HepG2 (cell line): ENCODE results near the gene UBL3. TPM values are rescaled to one million over a fixed set of nuclear protein-coding genes. Genes with fewer than 3 reads are reported as not detected.

Source experiments
- ATAC-seq: fragments of 200-7000 bp; cut with Tn5 transposase; 3 replicates; pipeline ENCODE4 v1.9.1; 2020; ENCODE audit warnings: mild to moderate bottlenecking, moderate library complexity
- BruUV-seq: library from RNA; stranded (reverse); fragments of 400-500 nt; replicated peaks from 2 replicates; lab custom pipeline; 2021; lab: Mats Ljungman, UMichigan
- CTCF ChIA-PET: fragments of 300-600 bp; formaldehyde crosslinking; extraction: SDS; loops from one replicate; lab custom pipeline; 2021; ENCODE audit warnings: low total read pairs, inconsistent platforms, low intra/inter-chr PET ratio; lab: Yijun Ruan, JAX
- POLR2A ChIA-PET: fragments of 350-600 bp; sonication (Branson Sonifier 250); formaldehyde crosslinking; loops from one replicate; lab custom pipeline; 2020; ENCODE audit warnings: antibody characterized with exemption, inconsistent platforms; lab: Yijun Ruan, JAX
- DNase-seq: peaks from one replicate; pipeline ENCODE4 v3.0.0-alpha.2; 2015; ENCODE audit warnings: low spot score
- FAIRE-seq: peaks from 3 replicates; lab custom pipeline; 2011; peaks lifted over from hg19 to GRCh38; lab: Jason Lieb, UNC
- H2AFZ ChIP-seq: one replicate; pipeline ENCODE4 v1.6.1; 2011; ENCODE audit warnings: low read length, inconsistent platforms
- H3K27ac ChIP-seq: fragments of 300-600 bp; 3 replicates; pipeline ENCODE4 v1.8.0; 2011; ENCODE audit warnings: mixed run types, mild to moderate bottlenecking, mixed read lengths, low read length, inconsistent platforms; ENCODE audit not compliant: insufficient read depth; ENCODE audit errors: extremely low read length
- H3K27me3 ChIP-seq, 2 experiments: fragments of 200-600 bp in 1 of 2; 2 replicates in 1 of 2; 3 replicates in 1 of 2; pipeline versions ENCODE4 v1.6.0 to v1.8.0; 2011; ENCODE audit warnings: low read length in 2 of 2, mild to moderate bottlenecking in 2 of 2, moderate library complexity in 2 of 2, inconsistent platforms in 1 of 2; ENCODE audit not compliant: insufficient read depth in 2 of 2, control insufficient read depth in 1 of 2
- H3K36me3 ChIP-seq, 2 experiments: fragments of 200-600 bp in 1 of 2; replicated peaks in 1 of 2; 2 replicates in 1 of 2; 3 replicates in 1 of 2; pipeline versions ENCODE4 v1.5.1 to v1.8.0; 2011; ENCODE audit warnings: low read length in 2 of 2, inconsistent platforms in 1 of 2; ENCODE audit not compliant: insufficient read depth in 2 of 2, control insufficient read depth in 1 of 2
- H3K4me1 ChIP-seq: 2 replicates; pipeline ENCODE4 v1.5.1; 2012; ENCODE audit warnings: low read length, inconsistent platforms; ENCODE audit not compliant: insufficient read depth
- H3K4me2 ChIP-seq: 2 replicates; pipeline ENCODE4 v1.6.0; 2011; ENCODE audit warnings: low read depth, low read length, inconsistent platforms
- H3K4me3 ChIP-seq, 3 experiments: fragments of 200-600 bp in 1 of 3; sonication (generic), shearing (Covaris generic) in 1 of 3; replicated peaks in 1 of 3; 2 replicates each; pipeline ENCODE4 v1.5.1; 2011 to 2016; ENCODE audit warnings: low read length in 3 of 3, inconsistent platforms in 2 of 3, low read depth in 2 of 3, mild to moderate bottlenecking in 2 of 3, control low read depth in 1 of 3, mixed read lengths in 1 of 3; ENCODE audit not compliant: insufficient read depth in 1 of 3
- H3K79me2 ChIP-seq: one replicate; pipeline ENCODE4 v1.6.1; 2011; ENCODE audit warnings: low read length, inconsistent platforms; ENCODE audit not compliant: insufficient read depth
- H3K9ac ChIP-seq: 2 replicates; pipeline ENCODE4 v1.6.0; 2011; ENCODE audit warnings: mild to moderate bottlenecking, low read depth, low read length, inconsistent platforms; ENCODE audit not compliant: insufficient read depth
- H3K9me3 ChIP-seq: 2 replicates; pipeline ENCODE4 v1.5.1; 2012; ENCODE audit warnings: mild to moderate bottlenecking, low read length
- H4K20me1 ChIP-seq: 2 replicates; pipeline ENCODE4 v1.6.0; 2011; ENCODE audit warnings: inconsistent platforms, mild to moderate bottlenecking, low read length, moderate library complexity; ENCODE audit not compliant: insufficient read depth
- GABPA ChIP-seq, 2 experiments: IDR thresholded peaks; 2 replicates each; pipeline ENCODE4 v1.6.1; 2011 to 2016; ENCODE audit warnings: low read depth in 2 of 2, low read length in 1 of 2, missing biosample characterization in 1 of 2, missing genetic modification characterization in 1 of 2
- MAFF ChIP-seq: IDR thresholded peaks from 2 replicates; pipeline ENCODE4 v1.6.1; 2011; ENCODE audit warnings: low read depth, low read length, improper control_type of control experiment
- MAFK ChIP-seq, 2 experiments: IDR thresholded peaks in 1 of 2; conservative IDR thresholded peaks in 1 of 2; 2 replicates each; pipeline ENCODE4 v1.6.1; 2011; ENCODE audit warnings: improper control_type of control experiment in 2 of 2, low read length in 2 of 2
- SOX6 ChIP-seq, 2 experiments: fragments of 450-650 bp in 1 of 2; sonication (generic) in 1 of 2; formaldehyde crosslinking in 1 of 2; IDR thresholded peaks; 2 replicates each; pipeline versions ENCODE4 v1.4.0 to v1.6.1; 2017 to 2020; ENCODE audit warnings: antibody characterized with exemption in 1 of 2, mild to moderate bottlenecking in 1 of 2, missing genetic modification reagents in 1 of 2
- ZNF251 ChIP-seq: sonication (generic); formaldehyde crosslinking; IDR thresholded peaks from 2 replicates; pipeline ENCODE4 v1.9.0; 2021; ENCODE audit warnings: mild to moderate bottlenecking, missing genetic modification reagents
- ZNF292 ChIP-seq: sonication (generic); formaldehyde crosslinking; IDR thresholded peaks from 2 replicates; pipeline ENCODE4 v1.8.1; 2022; ENCODE audit warnings: mild to moderate bottlenecking, low read depth, missing genetic modification reagents, borderline replicate concordance
- ZNF768 ChIP-seq: sonication (generic); formaldehyde crosslinking; IDR thresholded peaks from 2 replicates; pipeline ENCODE4 v1.4.0; 2020; ENCODE audit warnings: missing genetic modification reagents
- WGBS: methylation state at CpG from one replicate; pipeline ENCODE4 v1.1.6; 2017; ENCODE audit warnings: low lambda C conversion rate; 5-methylcytosine and 5-hydroxymethylcytosine counted together
- in situ Hi-C: cut with HindIII; loops from 2 replicates; pipeline ENCODE4 v1.10.0; 2017; ENCODE audit warnings: low pct_unique_long_range_greater_than_20kb; ENCODE audit not compliant: extremely low pct_ligation_motif_present
- intact Hi-C: fragments of 100-400 bp; cut with micrococcal nuclease; formaldehyde crosslinking; loops from one replicate; pipeline ENCODE4 v1.10.0; 2022; ENCODE audit not compliant: unreplicated experiment
- polyA plus RNA-seq, 8 experiments: library from polyadenylated mRNA; depleted of rRNA in 3 of 8; stranded (reverse) in 7 of 8; unstranded in 1 of 8; fragments of >200 nt; fragmentation: Illumina TruSeq in 4 of 8; extraction: Trizol in 4 of 8; gene quantifications; 2 replicates each; pipeline versions ENCODE4 v1.2.1 to v1.2.3, GENCODE V29; 2011 to 2016; ENCODE audit warnings: low read depth in 4 of 8, missing spikeins in 1 of 8, mixed read lengths in 1 of 8; ENCODE audit not compliant: insufficient read depth in 1 of 8
- total RNA-seq, 5 experiments: library from RNA; depleted of rRNA; stranded (reverse); fragments of >200 nt; fragmentation: Illumina TruSeq; extraction: Trizol; gene quantifications; 2 replicates each; pipeline ENCODE4 v1.2.3, GENCODE V29; 2016; ENCODE audit warnings: low read depth in 1 of 5
- TF ChIP-seq, protein P1 (sequence below): sonication (generic); formaldehyde crosslinking; IDR thresholded peaks from 2 replicates; pipeline ENCODE4 v1.5.0; 2020; ENCODE audit warnings: missing genetic modification reagents
- TF ChIP-seq, protein P2 (sequence below): sonication (generic); formaldehyde crosslinking; IDR thresholded peaks from 2 replicates; pipeline ENCODE4 v1.4.0; 2020; ENCODE audit warnings: missing genetic modification reagents, low read depth, mild to moderate bottlenecking, borderline replicate concordance

UBL3 gene
- total and polyA plus RNA-seq, 2 of the 13 experiments (the other 11 are each of a cell fraction or from before 2014, with no cell fraction given) = 7.4 to 9.6 TPM

DNA sequence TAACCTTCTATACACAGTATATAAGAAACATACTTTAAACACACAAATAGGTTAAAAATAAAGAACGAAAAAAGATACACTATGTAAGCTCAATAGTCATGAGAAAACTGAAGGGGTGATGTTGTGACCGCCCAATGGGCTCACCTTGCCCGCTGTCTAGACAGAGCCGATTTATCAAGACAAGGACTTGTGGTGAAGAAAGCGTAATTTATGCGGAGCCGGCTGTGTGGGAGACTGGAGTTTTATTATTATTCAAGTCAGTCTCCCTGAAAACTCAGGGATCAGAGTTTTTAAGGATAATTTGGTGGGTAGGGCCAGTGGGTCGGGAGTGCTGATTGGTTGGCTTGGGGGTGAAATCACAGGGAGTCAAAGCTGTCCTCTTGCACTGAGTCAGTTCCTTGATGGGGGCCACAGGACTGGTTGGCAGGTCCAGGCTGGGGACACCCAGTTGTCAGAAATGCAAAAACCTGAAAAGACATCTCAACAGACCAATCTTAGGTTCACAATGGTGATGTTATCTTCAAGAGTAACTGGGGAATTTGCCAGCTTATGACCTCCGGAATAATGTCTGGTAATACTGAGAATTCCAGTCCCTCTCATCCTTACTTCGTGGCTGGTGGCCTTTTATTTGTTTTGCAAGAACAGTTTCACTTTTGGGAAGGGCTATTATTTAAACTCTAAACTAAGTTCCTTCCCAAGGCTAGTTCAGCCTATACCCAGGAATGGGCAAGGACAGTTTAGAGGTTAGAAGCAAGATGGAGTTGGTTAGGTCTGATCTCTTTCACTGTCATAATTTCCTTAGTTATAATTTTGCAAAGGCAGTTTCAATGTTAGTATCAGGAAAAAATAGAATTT, 96.6 kb downstream of the UBL3 start (continued):
- TF ChIP-seq ZNF292 (no peak), GABPA (IDR thresholded peaks at IDR 0.05; ENCODE audit: low read depth, low read length) (no peak), GABPA (CRISPR knock-in tag; IDR thresholded peaks at IDR 0.05; ENCODE audit: low read depth) (no peak), SOX6 (IDR thresholded peaks at IDR 0.05) (no peak), SOX6 (CRISPR knock-in tag; IDR thresholded peaks at IDR 0.05) (no peak), ZNF768 (CRISPR knock-in tag) (no peak)
- TF ChIP-seq, protein P1, sequence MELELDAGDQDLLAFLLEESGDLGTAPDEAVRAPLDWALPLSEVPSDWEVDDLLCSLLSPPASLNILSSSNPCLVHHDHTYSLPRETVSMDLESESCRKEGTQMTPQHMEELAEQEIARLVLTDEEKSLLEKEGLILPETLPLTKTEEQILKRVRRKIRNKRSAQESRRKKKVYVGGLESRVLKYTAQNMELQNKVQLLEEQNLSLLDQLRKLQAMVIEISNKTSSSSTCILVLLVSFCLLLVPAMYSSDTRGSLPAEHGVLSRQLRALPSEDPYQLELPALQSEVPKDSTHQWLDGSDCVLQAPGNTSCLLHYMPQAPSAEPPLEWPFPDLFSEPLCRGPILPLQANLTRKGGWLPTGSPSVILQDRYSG (CRISPR knock-in tag) = no peak
- TF ChIP-seq, protein P2, sequence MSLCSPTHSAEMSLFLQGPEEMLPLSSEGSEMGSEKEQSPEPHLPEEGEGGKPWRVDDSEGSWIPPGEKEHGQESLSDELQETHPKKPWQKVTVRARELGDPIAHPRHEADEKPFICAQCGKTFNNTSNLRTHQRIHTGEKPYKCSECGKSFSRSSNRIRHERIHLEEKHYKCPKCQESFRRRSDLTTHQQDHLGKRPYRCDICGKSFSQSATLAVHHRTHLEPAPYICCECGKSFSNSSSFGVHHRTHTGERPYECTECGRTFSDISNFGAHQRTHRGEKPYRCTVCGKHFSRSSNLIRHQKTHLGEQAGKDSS (CRISPR knock-in tag) = no peak

DNA sequence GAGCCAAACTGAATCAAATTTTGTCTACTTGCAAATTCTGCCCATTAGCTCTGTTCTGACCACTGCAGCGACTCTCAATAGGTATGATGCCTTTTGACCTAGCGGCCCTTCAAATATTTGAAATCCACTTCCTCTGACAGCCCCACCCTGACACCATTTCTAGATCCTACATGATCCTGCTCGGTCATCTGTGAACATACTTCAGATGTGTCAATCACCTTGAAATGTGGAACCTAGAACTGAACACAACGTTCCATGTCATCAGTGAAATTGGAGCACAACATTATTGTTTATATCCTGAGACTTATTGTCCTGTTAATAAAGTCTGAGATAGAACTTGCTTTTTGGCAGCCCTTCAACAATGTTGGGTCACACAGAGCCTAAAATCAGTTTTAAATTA, 98.2 kb downstream of the UBL3 start:
- WGBS = 3% methylated on average over 4 of the region's 4 CpGs
- no peak for ATAC-seq
- CTCF ChIA-PET = no interaction called here
- peak; percentile 50; the same call in 1 of the 2 replicates for TF ChIP-seq MAFF
- no peak for TF ChIP-seq ZNF251 (CRISPR knock-in tag)
- TF ChIP-seq MAFK (conservative IDR thresholded peaks at IDR 0.05 in 1 of 2, IDR thresholded peaks at IDR 0.05 in 1 of 2; ENCODE audit: low read length in 2 of 2) = peak; percentile 38 to 50; a peak in 3 of 4 replicates
- TF ChIP-seq, all 625 proteins: peak for 2
- intact Hi-C loops = no loop called here
- Histone ChIP-seq H3K4me3 (no peak overlapping the region), H4K20me1 (no peaks in the 10 kb centered on the region), H3K36me3 (no peaks in the 10 kb centered on the region), H3K27me3 (no peaks in the 10 kb centered on the region; a peak in 1 of 5 replicates), H3K27ac (no peak overlapping the region), H3K4me1 (peaks cover 7% of the 10 kb centered on the region; the same call in 1 of the 2 replicates), H3K4me2 (no peak overlapping the region), H2AFZ (no peak overlapping the region), H3K9me3 (no peaks in the 10 kb centered on the region), H3K9ac (no peak overlapping the region), H3K79me2 (no peaks in the 10 kb centered on the region)
- DNase-seq (no peak), FAIRE-seq (no peak)
- BruUV-seq = no TSS peak
- in situ Hi-C loops = no loop called here
- POLR2A ChIA-PET = no interaction called here
